ENCODE data around the gene DNAL4.

Gene DNAL4

GRCh38 chr22:38783095-38783615, 10.8 kb downstream of the DNAL4 start:
- H3K4me3 ChIP-seq (replicated peaks in 1 of 2; ENCODE audit: low read depth in 2 of 2, low read length in 2 of 2) = no peak overlapping the region
- no peak for TF ChIP-seq CTCF (IDR thresholded peaks at IDR 0.05; ENCODE audit: low read depth, low read length)
- DNase-seq (ENCODE audit: low read depth in 2 of 2) = no peak

GRCh38 chr22:38782402-38783094, 11.4 kb downstream of the DNAL4 start:
- no peak for TF ChIP-seq CTCF (IDR thresholded peaks at IDR 0.05; ENCODE audit: low read depth, low read length)
- no peak overlapping the region for H3K4me3 ChIP-seq (replicated peaks in 1 of 2; ENCODE audit: low read depth in 2 of 2, low read length in 2 of 2)
- DNase-seq (ENCODE audit: low read depth in 2 of 2) = peak; percentile 72 to 75

- TF ChIP-seq CTCF (IDR thresholded peaks at IDR 0.05; ENCODE audit: low read depth, low read length) = no peak
- no peak overlapping the region for H3K4me3 ChIP-seq (replicated peaks in 1 of 2; ENCODE audit: low read depth in 2 of 2, low read length in 2 of 2)
- DNase-seq (ENCODE audit: low read depth in 2 of 2) = no peak
These were observed 12.9 kb downstream of the DNAL4 start for GRCh38 chr22:38781033-38781432.

GRCh38 chr22:38777087-38777671, 16.8 kb downstream of the DNAL4 start:
- DNase-seq (ENCODE audit: low read depth in 2 of 2) = no peak
- H3K4me3 ChIP-seq (replicated peaks in 1 of 2; ENCODE audit: low read depth in 2 of 2, low read length in 2 of 2) = no peak overlapping the region
- TF ChIP-seq CTCF (IDR thresholded peaks at IDR 0.05; ENCODE audit: low read depth, low read length) = no peak

GRCh38 chr22:38776086-38776485, 17.9 kb downstream of the DNAL4 start:
- no peak for DNase-seq (ENCODE audit: low read depth in 2 of 2)
- no peak overlapping the region for H3K4me3 ChIP-seq (replicated peaks in 1 of 2; ENCODE audit: low read depth in 2 of 2, low read length in 2 of 2)
- no peak for TF ChIP-seq CTCF (IDR thresholded peaks at IDR 0.05; ENCODE audit: low read depth, low read length)

GRCh38 chr22:38775656-38776055, 18.3 kb downstream of the DNAL4 start:
- H3K4me3 ChIP-seq (replicated peaks in 1 of 2; ENCODE audit: low read depth in 2 of 2, low read length in 2 of 2) = no peak overlapping the region
- TF ChIP-seq CTCF (IDR thresholded peaks at IDR 0.05; ENCODE audit: low read depth, low read length) = no peak
- no peak for DNase-seq (ENCODE audit: low read depth in 2 of 2)
